H9 (cell line): ENCODE results near the gene ARHGAP15. TPM values are rescaled to one million over a fixed set of nuclear protein-coding genes. Genes with fewer than 3 reads are reported as not detected.

Source experiments
- DNase-seq: peaks from one replicate; pipeline ENCODE4 v3.0.0-alpha.2; 2017
- H2AFZ ChIP-seq: one replicate; pipeline ENCODE4 v1.6.1; 2013; ENCODE audit warnings: mild to moderate bottlenecking, low read length, control low read depth, moderate library complexity
- H2AK5ac ChIP-seq: 2 replicates; pipeline ENCODE4 v1.6.1; 2013; ENCODE audit warnings: low read length, control low read depth, mixed read lengths; ENCODE audit not compliant: insufficient read length
- H2BK120ac ChIP-seq: one replicate; pipeline ENCODE4 v1.6.1; 2013; ENCODE audit warnings: low read depth, mild to moderate bottlenecking, low read length, control low read depth, inconsistent platforms; ENCODE audit not compliant: poor library complexity, severe bottlenecking
- H2BK12ac ChIP-seq: 2 replicates; pipeline ENCODE4 v1.6.1; 2013; ENCODE audit warnings: low read length, control low read depth, mixed read lengths, low read depth; ENCODE audit not compliant: insufficient read length
- H2BK15ac ChIP-seq: 2 replicates; pipeline ENCODE4 v1.6.1; 2013; ENCODE audit warnings: low read depth, low read length, control low read depth
- H2BK20ac ChIP-seq: one replicate; pipeline ENCODE4 v1.6.1; 2013; ENCODE audit warnings: low read depth, mild to moderate bottlenecking, low read length, control low read depth, inconsistent platforms; ENCODE audit not compliant: poor library complexity, severe bottlenecking
- H2BK5ac ChIP-seq: 2 replicates; pipeline ENCODE4 v1.6.1; 2013; ENCODE audit warnings: low read length, control low read depth, mixed read lengths; ENCODE audit not compliant: insufficient read length
- H3K14ac ChIP-seq: 2 replicates; pipeline ENCODE4 v1.6.1; 2013; ENCODE audit warnings: low read length, control low read depth; ENCODE audit not compliant: insufficient read depth
- H3K18ac ChIP-seq: 2 replicates; pipeline ENCODE4 v1.6.1; 2013; ENCODE audit warnings: low read depth, mild to moderate bottlenecking, mixed read lengths, low read length, control low read depth; ENCODE audit not compliant: insufficient read length
- H3K23ac ChIP-seq: 2 replicates; pipeline ENCODE4 v1.6.1; 2013; ENCODE audit warnings: low read length, control low read depth, mixed read lengths, low read depth; ENCODE audit not compliant: insufficient read length
- H3K23me2 ChIP-seq: 2 replicates; pipeline ENCODE4 v1.6.1; 2013; ENCODE audit warnings: low read depth, mild to moderate bottlenecking, mixed read lengths, low read length, control low read depth; ENCODE audit not compliant: insufficient read length, poor library complexity, severe bottlenecking
- H3K27ac ChIP-seq: 2 replicates; pipeline ENCODE4 v1.5.1; 2013; ENCODE audit warnings: low read length, control low read depth, mixed read lengths, low read depth; ENCODE audit not compliant: insufficient read length
- H3K27me3 ChIP-seq: 2 replicates; pipeline ENCODE4 v1.6.1; 2013; ENCODE audit warnings: low read length, control low read depth, inconsistent platforms; ENCODE audit not compliant: insufficient read depth
- H3K4ac ChIP-seq: 2 replicates; pipeline ENCODE4 v1.6.1; 2013; ENCODE audit warnings: low read depth, mild to moderate bottlenecking, control low read depth, inconsistent platforms, low read length, moderate library complexity
- H3K4me1 ChIP-seq: 2 replicates; pipeline ENCODE4 v1.6.1; 2013; ENCODE audit warnings: low read length, control low read depth, inconsistent platforms; ENCODE audit not compliant: insufficient read depth
- H3K4me2 ChIP-seq: 2 replicates; pipeline ENCODE4 v1.6.1; 2013; ENCODE audit warnings: low read length, control low read depth, mixed read lengths; ENCODE audit not compliant: insufficient read length, insufficient read depth
- H3K56ac ChIP-seq: 2 replicates; pipeline ENCODE4 v1.6.1; 2013; ENCODE audit warnings: low read depth, mild to moderate bottlenecking, mixed read lengths, low read length, control low read depth; ENCODE audit not compliant: insufficient read length
- H3K79me1 ChIP-seq: 2 replicates; pipeline ENCODE4 v1.6.1; 2013; ENCODE audit warnings: low read depth, mild to moderate bottlenecking, moderate library complexity, low read length, control low read depth, inconsistent platforms; ENCODE audit not compliant: insufficient read depth, poor library complexity, severe bottlenecking
- H3K79me2 ChIP-seq: 2 replicates; pipeline ENCODE4 v1.6.1; 2013; ENCODE audit warnings: low read length, control low read depth, inconsistent platforms; ENCODE audit not compliant: insufficient read depth
- H3K9ac ChIP-seq: 2 replicates; pipeline ENCODE4 v1.6.1; 2013; ENCODE audit warnings: low read length, control low read depth, mixed read lengths; ENCODE audit not compliant: insufficient read length; ENCODE audit errors: extremely low read depth
- H3K9me3 ChIP-seq: one replicate; pipeline ENCODE4 v1.6.1; 2013; ENCODE audit warnings: low read depth, low read length, inconsistent platforms; ENCODE audit not compliant: control insufficient read depth
- H3T11ph ChIP-seq: one replicate; pipeline ENCODE4 v1.6.1; 2013; ENCODE audit warnings: mild to moderate bottlenecking, low read length, control low read depth, inconsistent platforms
- H4K20me1 ChIP-seq: one replicate; pipeline ENCODE4 v1.6.1; 2013; ENCODE audit not compliant: control insufficient read depth, insufficient read length, insufficient read depth
- H4K5ac ChIP-seq: 2 replicates; pipeline ENCODE4 v1.6.1; 2013; ENCODE audit warnings: low read depth, mild to moderate bottlenecking, mixed read lengths, low read length, control low read depth; ENCODE audit not compliant: insufficient read length
- H4K8ac ChIP-seq: replicated peaks from 2 replicates; pipeline ENCODE4 v1.6.1; 2013; ENCODE audit warnings: low read length, control low read depth, mixed read lengths, low read depth; ENCODE audit not compliant: insufficient read length
- H4K91ac ChIP-seq: 2 replicates; pipeline ENCODE4 v1.6.1; 2013; ENCODE audit warnings: low read depth, mild to moderate bottlenecking, moderate library complexity, mixed read lengths, low read length, control low read depth; ENCODE audit not compliant: insufficient read length
- H3K27ac Mint-ChIP-seq, 3 experiments: 2 replicates in 2 of 3; 3 replicates in 1 of 3; pipeline ENCODE4 v1.8.0; 2020 to 2021; ENCODE audit warnings: mixed read lengths in 3 of 3, mild to moderate bottlenecking in 1 of 3, moderate library complexity in 1 of 3
- H3K27me3 Mint-ChIP-seq: 2 replicates; pipeline ENCODE4 v1.8.0; 2021; ENCODE audit warnings: low read depth, mild to moderate bottlenecking, moderate library complexity, mixed read lengths
- H3K36me3 Mint-ChIP-seq, 3 experiments: 2 replicates in 2 of 3; 3 replicates in 1 of 3; pipeline ENCODE4 v1.8.0; 2020 to 2021; ENCODE audit warnings: low read depth in 3 of 3, mixed read lengths in 3 of 3; ENCODE audit not compliant: insufficient read depth in 1 of 3
- H3K4me1 Mint-ChIP-seq, 2 experiments: 2 replicates each; pipeline ENCODE4 v1.8.0; 2020; ENCODE audit warnings: mixed read lengths in 2 of 2
- H3K4me3 Mint-ChIP-seq, 2 experiments: 2 replicates in 1 of 2; 3 replicates in 1 of 2; pipeline ENCODE4 v1.8.0; 2020 to 2021; ENCODE audit warnings: mild to moderate bottlenecking in 2 of 2, mixed read lengths in 2 of 2, moderate library complexity in 1 of 2
- H3K9me3 Mint-ChIP-seq, 2 experiments: 2 replicates in 1 of 2; 3 replicates in 1 of 2; pipeline ENCODE4 v1.8.0; 2020; ENCODE audit warnings: mild to moderate bottlenecking in 2 of 2, mixed read lengths in 2 of 2, moderate library complexity in 1 of 2
- CTCF ChIP-seq: fragments of 200-600 bp; sonication (generic); conservative IDR thresholded peaks from 3 replicates; pipeline ENCODE4 v1.8.0; 2021; ENCODE audit warnings: antibody characterized with exemption, mild to moderate bottlenecking
- WGBS: extraction: QIAGEN DNeasy Blood & Tissue Kit; methylation state at CpG from one replicate; pipeline ENCODE4 v1.1.7; 2013; ENCODE audit warnings: missing lambda C conversion rate, low lambda C conversion rate, mixed read lengths; ENCODE audit not compliant: insufficient read length; ENCODE audit errors: extremely low coverage; 5-methylcytosine and 5-hydroxymethylcytosine counted together
- total RNA-seq: library from RNA; stranded (reverse); gene quantifications from 2 replicates; pipeline ENCODE4 v1.2.1, GENCODE V29; 2021

Gene ARHGAP15
- total RNA-seq, 1 experiment from 2014 or later: not detected

GRCh38 chr2:143719406-143719805, 590.2 kb downstream of the ARHGAP15 start:
- no peak overlapping the region for H3K56ac ChIP-seq
- WGBS: no CpG with 5 or more reads among the region's 2 CpGs
- H3K4me1 Mint-ChIP-seq: peaks cover 5 to 16% of the 10 kb centered on the region in 2 experiments
- H3K9ac ChIP-seq: no peak overlapping the region
- no peak overlapping the region for H3K14ac ChIP-seq
- no peaks in the 10 kb centered on the region for H3K23me2 ChIP-seq
- no peak overlapping the region for H2BK5ac ChIP-seq
- no peak overlapping the region for H4K8ac ChIP-seq
- no peaks in the 10 kb centered on the region for H3K79me1 ChIP-seq
- no peaks in the 10 kb centered on the region for H4K20me1 ChIP-seq
- H2BK12ac ChIP-seq: no peak overlapping the region
- TF ChIP-seq CTCF: no peak
- H3K23ac ChIP-seq: no peak overlapping the region
- peaks cover 3% of the 10 kb centered on the region; the same call in 1 of the 2 replicates for H3K27me3 Mint-ChIP-seq
- H3K18ac ChIP-seq: no peak overlapping the region
- H3K27me3 ChIP-seq: no peaks in the 10 kb centered on the region
- H3T11ph ChIP-seq: no peak overlapping the region
- DNase-seq: no peak
- no peak overlapping the region for H4K5ac ChIP-seq
- no peak overlapping the region for H2BK120ac ChIP-seq
- no peak overlapping the region for H3K4ac ChIP-seq
- peaks cover 5 to 6% (median 6%) of the 10 kb centered on the region in 3 experiments; a peak in 6 of 7 replicates for H3K36me3 Mint-ChIP-seq
- no peak overlapping the region; a peak in 1 of 5 replicates for H3K4me3 Mint-ChIP-seq
- no peak overlapping the region for H4K91ac ChIP-seq
- no peaks in the 10 kb centered on the region for H3K79me2 ChIP-seq
- H3K4me2 ChIP-seq: no peak overlapping the region
- peaks cover 5 to 6% of the 10 kb centered on the region in 2 experiments; a peak in 4 of 5 replicates for H3K9me3 Mint-ChIP-seq
- H2AFZ ChIP-seq: no peak overlapping the region
- no peak overlapping the region for H3K27ac Mint-ChIP-seq
- H3K27ac ChIP-seq: no peak overlapping the region
- no peaks in the 10 kb centered on the region for H3K9me3 ChIP-seq
- no peak overlapping the region for H2BK15ac ChIP-seq
- H3K4me1 ChIP-seq: no peaks in the 10 kb centered on the region
- H2AK5ac ChIP-seq: no peak overlapping the region
- H2BK20ac ChIP-seq: no peak overlapping the region
